H7 (cell line): ENCODE data around the gene ASCL5. TPM values are rescaled to one million over a fixed set of nuclear protein-coding genes. Genes with fewer than 3 reads are reported as not detected.

Source experiments
- DNase-seq: peaks from one replicate; pipeline ENCODE4 v3.0.0; 2012
- H3K27me3 ChIP-seq: 2 replicates; pipeline ENCODE4 v1.6.0; 2011; ENCODE audit warnings: mild to moderate bottlenecking, low read length; ENCODE audit not compliant: control insufficient read depth, insufficient read depth
- H3K36me3 ChIP-seq: replicated peaks from 2 replicates; pipeline ENCODE4 v1.5.1; 2011; ENCODE audit warnings: low read length; ENCODE audit not compliant: control insufficient read depth, insufficient read depth
- H3K4me3 ChIP-seq: 2 replicates; pipeline ENCODE4 v1.5.1; 2011; ENCODE audit warnings: low read depth, mild to moderate bottlenecking, control low read depth, low read length, moderate library complexity; ENCODE audit not compliant: insufficient read depth
- total RNA-seq: library from RNA; depleted of rRNA; stranded (reverse); fragments of >200 nt; shearing (Covaris generic); gene quantifications from 2 replicates; pipeline ENCODE4 v1.2.3, GENCODE V29; 2014

Gene ASCL5
- total RNA-seq, 1 experiment from 2014 or later = not detected

- peaks cover 6% of the 10 kb centered on the region for H3K36me3 ChIP-seq
- H3K27me3 ChIP-seq = no peaks in the 10 kb centered on the region
- H3K4me3 ChIP-seq = no peak overlapping the region
- no peak for DNase-seq
Observed at GRCh38 chr1:201131398-201131797, 4.4 kb upstream of the ASCL5 start.

GRCh38 chr1:201128962-201129361 lies 2.0 kb upstream of the ASCL5 start:
- Histone ChIP-seq H3K36me3 (no peaks in the 10 kb centered on the region), H3K4me3 (no peak overlapping the region), H3K27me3 (peaks cover 1% of the 10 kb centered on the region; the same call in 1 of the 2 replicates)
- no peak for DNase-seq

GRCh38 chr1:201128476-201128875 lies 1.5 kb upstream of the ASCL5 start:
- DNase-seq = no peak
- no peaks in the 10 kb centered on the region for H3K36me3 ChIP-seq
- H3K4me3 ChIP-seq = no peak overlapping the region
- peaks cover 1% of the 10 kb centered on the region; the same call in 1 of the 2 replicates for H3K27me3 ChIP-seq

- peaks cover 1% of the 10 kb centered on the region; the same call in 1 of the 2 replicates for H3K27me3 ChIP-seq
- no peaks in the 10 kb centered on the region for H3K36me3 ChIP-seq
- DNase-seq = no peak
- H3K4me3 ChIP-seq = no peak overlapping the region
Observed at GRCh38 chr1:201127755-201128455, 921 bp upstream of the ASCL5 start.

GRCh38 chr1:201126463-201126831 lies 537 bp downstream of the ASCL5 start:
- Histone ChIP-seq H3K4me3 (no peak overlapping the region), H3K27me3 (peaks cover 1% of the 10 kb centered on the region; the same call in 1 of the 2 replicates)
- no peak for DNase-seq

GRCh38 chr1:201125800-201126199 lies 1.2 kb downstream of the ASCL5 start:
- H3K27me3 ChIP-seq = peaks cover 1% of the 10 kb centered on the region; the same call in 1 of the 2 replicates
- H3K4me3 ChIP-seq = no peak overlapping the region
- no peaks in the 10 kb centered on the region for H3K36me3 ChIP-seq
- no peak for DNase-seq

More at GRCh38 chr1:201126463-201126831, 537 bp downstream of the ASCL5 start:
- no peaks in the 10 kb centered on the region for H3K36me3 ChIP-seq

GRCh38 chr1:201125019-201125418 lies 2.0 kb downstream of the ASCL5 start:
- H3K27me3 ChIP-seq = peaks cover 1% of the 10 kb centered on the region; the same call in 1 of the 2 replicates
- no peak overlapping the region for H3K4me3 ChIP-seq
- no peaks in the 10 kb centered on the region for H3K36me3 ChIP-seq
- DNase-seq = no peak

GRCh38 chr1:201123866-201124265 lies 3.1 kb downstream of the ASCL5 start:
- Histone ChIP-seq H3K36me3 (no peaks in the 10 kb centered on the region), H3K27me3 (peaks cover 1% of the 10 kb centered on the region; the same call in 1 of the 2 replicates), H3K4me3 (no peak overlapping the region)
- no peak for DNase-seq

GRCh38 chr1:201122321-201122957 lies 4.5 kb downstream of the ASCL5 start:
- H3K27me3 ChIP-seq = peaks cover 3% of the 10 kb centered on the region
- DNase-seq = no peak

GRCh38 chr1:201119206-201120197 lies 7.5 kb downstream of the ASCL5 start:
- Histone ChIP-seq H3K27me3 (peaks cover 26% of the 10 kb centered on the region), H3K4me3 (no peak overlapping the region), H3K36me3 (no peaks in the 10 kb centered on the region)
- DNase-seq = peak; percentile 88

More at GRCh38 chr1:201122321-201122957, 4.5 kb downstream of the ASCL5 start:
- H3K4me3 ChIP-seq = no peak overlapping the region
- no peaks in the 10 kb centered on the region for H3K36me3 ChIP-seq

- H3K4me3 ChIP-seq = no peak overlapping the region
- no peak for DNase-seq
- H3K36me3 ChIP-seq = no peaks in the 10 kb centered on the region
- H3K27me3 ChIP-seq = peaks cover 32% of the 10 kb centered on the region
Observed at GRCh38 chr1:201116091-201116490, 10.9 kb downstream of the ASCL5 start.

GRCh38 chr1:201115390-201115937 lies 11.5 kb downstream of the ASCL5 start:
- no peak for DNase-seq
- H3K36me3 ChIP-seq = no peaks in the 10 kb centered on the region
- H3K27me3 ChIP-seq = peaks cover 32% of the 10 kb centered on the region
- no peak overlapping the region for H3K4me3 ChIP-seq

GRCh38 chr1:201114245-201115131 lies 12.5 kb downstream of the ASCL5 start:
- H3K36me3 ChIP-seq = no peaks in the 10 kb centered on the region
- H3K27me3 ChIP-seq = peaks cover 32% of the 10 kb centered on the region
- peak overlapping the region; percentile 84 for H3K4me3 ChIP-seq
- DNase-seq = peak; percentile 96
